GM23338 (cell line): Measurements from ENCODE around the gene CCDC68. TPM values are rescaled to one million over a fixed set of nuclear protein-coding genes. Genes with fewer than 3 reads are reported as not detected.

ENCODE experiments used
- ATAC-seq: fragments of 200-7000 bp; cut with Tn5 transposase; 3 replicates; pipeline ENCODE4 v1.9.1; 2020
- DNase-seq: peaks from one replicate; pipeline ENCODE4 v3.0.0-alpha.2; 2015; ENCODE audit warnings: low spot score
- H2AFZ ChIP-seq: fragments of 200-600 bp; sonication (generic); 2 replicates; pipeline ENCODE4 v1.8.0; 2016; ENCODE audit warnings: antibody characterized with exemption, mild to moderate bottlenecking, moderate library complexity
- H3F3A ChIP-seq: fragments of 200-600 bp; sonication (generic); replicated peaks from 2 replicates; pipeline ENCODE4 v1.8.0; 2017; ENCODE audit warnings: antibody characterized with exemption, mixed run types, low read depth
- H3K27ac ChIP-seq: fragments of 200-600 bp; sonication (generic); 2 replicates; pipeline ENCODE4 v1.6.1; 2016; ENCODE audit warnings: low read depth
- H3K27me3 ChIP-seq: fragments of 200-600 bp; sonication (generic); 2 replicates; pipeline ENCODE4 v1.8.0; 2016; ENCODE audit warnings: mild to moderate bottlenecking, mixed run types, moderate library complexity; ENCODE audit not compliant: insufficient read depth
- H3K36me3 ChIP-seq: fragments of 200-600 bp; sonication (generic); 2 replicates; pipeline ENCODE4 v1.8.0; 2016; ENCODE audit warnings: mild to moderate bottlenecking; ENCODE audit not compliant: insufficient read depth
- H3K4me1 ChIP-seq: fragments of 200-600 bp; sonication (generic); 2 replicates; pipeline ENCODE4 v1.8.0; 2016; ENCODE audit warnings: mild to moderate bottlenecking, moderate library complexity; ENCODE audit not compliant: insufficient read depth
- H3K4me2 ChIP-seq: fragments of 200-600 bp; sonication (generic); 2 replicates; pipeline ENCODE4 v1.7.1; 2017; ENCODE audit warnings: mixed run types
- H3K4me3 ChIP-seq: fragments of 200-600 bp; sonication (generic); 2 replicates; pipeline ENCODE4 v1.6.1; 2016; ENCODE audit warnings: mixed run types
- H3K79me2 ChIP-seq: fragments of 200-600 bp; sonication (generic); replicated peaks from 2 replicates; pipeline ENCODE4 v1.8.0; 2017; ENCODE audit warnings: mild to moderate bottlenecking; ENCODE audit not compliant: insufficient read depth
- H3K9me2 ChIP-seq: fragments of 200-600 bp; sonication (generic); 2 replicates; pipeline ENCODE4 v1.8.0; 2017; ENCODE audit not compliant: insufficient read depth
- H4K20me1 ChIP-seq: fragments of 200-600 bp; sonication (generic); replicated peaks from 2 replicates; pipeline ENCODE4 v1.8.0; 2017; ENCODE audit warnings: mild to moderate bottlenecking; ENCODE audit not compliant: insufficient read depth
- H3K27ac Mint-ChIP-seq: 2 replicates; pipeline ENCODE4 v1.8.0; 2020; ENCODE audit warnings: inconsistent platforms, mild to moderate bottlenecking, moderate library complexity, mixed read lengths
- H3K27me3 Mint-ChIP-seq: 3 replicates; pipeline ENCODE4 v1.8.0; 2022; ENCODE audit warnings: low read depth, mild to moderate bottlenecking, moderate library complexity, mixed read lengths, inconsistent platforms; ENCODE audit not compliant: insufficient read depth, poor library complexity
- H3K36me3 Mint-ChIP-seq: 3 replicates; pipeline ENCODE4 v1.8.0; 2021; ENCODE audit warnings: low read depth, mild to moderate bottlenecking, inconsistent platforms, moderate library complexity, mixed read lengths
- H3K4me1 Mint-ChIP-seq: 3 replicates; pipeline ENCODE4 v1.8.0; 2020; ENCODE audit warnings: mild to moderate bottlenecking, inconsistent platforms, mixed read lengths
- H3K4me3 Mint-ChIP-seq: 3 replicates; pipeline ENCODE4 v1.8.0; 2021; ENCODE audit warnings: moderate library complexity, mild to moderate bottlenecking, inconsistent platforms, mixed read lengths
- H3K9me3 Mint-ChIP-seq: 3 replicates; pipeline ENCODE4 v1.8.0; 2020; ENCODE audit warnings: moderate library complexity, mild to moderate bottlenecking, inconsistent platforms, mixed read lengths
- CREB1 ChIP-seq: fragments of 250-450 bp; sonication (Bioruptor Pico); IDR thresholded peaks from 2 replicates; pipeline ENCODE4 v1.5.0; 2020; ENCODE audit warnings: low read depth, mild to moderate bottlenecking, moderate library complexity
- JUNB ChIP-seq: IDR thresholded peaks from one replicate; pipeline ENCODE4 v1.6.1; 2016; ENCODE audit warnings: antibody characterized with exemption; ENCODE audit not compliant: unreplicated experiment
- NANOG ChIP-seq: IDR thresholded peaks from 2 replicates; pipeline ENCODE4 v1.6.1; 2016; ENCODE audit warnings: antibody characterized with exemption, borderline replicate concordance
- POLR2AphosphoS5 ChIP-seq: IDR thresholded peaks from 2 replicates; pipeline ENCODE4 v1.6.1; 2016; ENCODE audit warnings: antibody characterized with exemption, low read depth
- REST ChIP-seq: IDR thresholded peaks from one replicate; pipeline ENCODE4 v1.6.1; 2018; ENCODE audit warnings: antibody characterized with exemption; ENCODE audit not compliant: unreplicated experiment
- ZNF114 ChIP-seq: fragments of 250-450 bp; sonication (Bioruptor Pico); IDR thresholded peaks from 2 replicates; pipeline ENCODE4 v1.5.0; 2020; ENCODE audit warnings: mild to moderate bottlenecking, moderate library complexity
- ZNF331 ChIP-seq: fragments of 250-450 bp; sonication (Bioruptor Pico); IDR thresholded peaks from 2 replicates; pipeline ENCODE4 v1.5.0; 2020; ENCODE audit warnings: low read depth, mild to moderate bottlenecking, moderate library complexity
- ZNF462 ChIP-seq: fragments of 250-450 bp; sonication (Bioruptor Pico); IDR thresholded peaks from 2 replicates; pipeline ENCODE4 v1.5.0; 2020; ENCODE audit warnings: mild to moderate bottlenecking, moderate library complexity
- polyA plus RNA-seq: library from polyadenylated mRNA; unstranded; fragments of >200 nt; fragmentation: Nextera tagmentation; extraction: Ambion mirVana; gene quantifications from 2 replicates; pipeline ENCODE4 v1.2.1, GENCODE V29; 2016
- total RNA-seq: library from RNA; depleted of rRNA; stranded (reverse); fragments of >200 nt; shearing (Covaris generic); gene quantifications from 2 replicates; pipeline ENCODE4 v1.2.3, GENCODE V29; 2014
- TF ChIP-seq, protein P1 (sequence below): IDR thresholded peaks from 2 replicates; pipeline ENCODE4 v1.6.1; 2016; ENCODE audit warnings: antibody characterized with exemption
- TF ChIP-seq, protein P2 (sequence below), 2 experiments: fragments of 200-600 bp in 1 of 2; sonication (generic) in 1 of 2; conservative IDR thresholded peaks; 2 replicates each; pipeline versions ENCODE4 v1.5.1 to v1.6.1; 2016 to 2017; ENCODE audit warnings: antibody characterized with exemption in 2 of 2, low read depth in 2 of 2, mild to moderate bottlenecking in 2 of 2, moderate library complexity in 1 of 2

CCDC68 gene
- total and polyA plus RNA-seq, 2 experiments from 2014 or later: 1.6 to 3.7 TPM

DNA sequence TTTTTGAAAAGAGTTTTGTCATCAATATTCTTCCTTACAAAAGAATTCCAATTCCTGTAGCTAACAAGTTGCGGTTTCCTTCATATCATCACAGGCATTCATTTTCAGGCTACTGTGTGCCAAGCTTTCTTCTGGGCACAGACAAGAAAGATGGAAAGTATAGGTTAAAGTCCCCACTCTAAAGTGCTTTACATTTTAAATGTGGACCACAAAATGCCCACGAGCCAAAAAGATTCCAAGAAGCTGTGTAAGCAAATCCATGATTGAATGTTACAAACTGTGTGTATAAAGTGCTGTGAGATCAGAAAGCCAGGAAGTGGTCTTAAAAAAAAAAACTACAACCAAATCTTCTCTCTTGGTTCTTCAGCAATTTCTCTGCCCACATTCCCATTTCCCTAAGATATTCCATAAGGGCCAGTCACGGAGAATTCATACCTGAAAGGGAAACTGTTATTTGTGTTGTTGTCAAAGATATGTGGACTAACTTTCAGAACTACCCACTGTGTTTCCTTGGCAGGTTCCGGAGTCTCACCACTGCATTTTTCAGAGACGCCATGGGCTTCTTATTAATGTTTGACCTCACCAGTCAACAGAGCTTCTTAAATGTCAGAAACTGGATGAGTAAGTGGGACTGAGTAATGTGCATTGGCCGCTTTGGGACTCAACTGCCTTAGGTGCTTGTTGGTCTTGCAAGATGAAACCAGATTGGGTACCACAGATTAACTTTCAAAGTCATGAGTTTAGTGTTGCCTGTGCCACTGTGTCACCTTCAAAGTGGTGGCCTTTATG, 75.3 kb downstream of the CCDC68 start:
- Histone ChIP-seq H3K9me2 (peaks cover 7% of the 10 kb centered on the region; the same call in 1 of the 2 replicates), H4K20me1 (no peaks in the 10 kb centered on the region), H3F3A (no peaks in the 10 kb centered on the region), H3K4me2 (no peak overlapping the region), H3K79me2 (no peaks in the 10 kb centered on the region), H3K27me3 (no peaks in the 10 kb centered on the region), H3K27ac (no peak overlapping the region), H3K4me1 (no peaks in the 10 kb centered on the region), H3K36me3 (no peaks in the 10 kb centered on the region), H2AFZ (no peak overlapping the region), H3K4me3 (no peak overlapping the region)
- TF ChIP-seq NANOG: no peak
- TF ChIP-seq REST: no peak
- TF ChIP-seq, protein P1, sequence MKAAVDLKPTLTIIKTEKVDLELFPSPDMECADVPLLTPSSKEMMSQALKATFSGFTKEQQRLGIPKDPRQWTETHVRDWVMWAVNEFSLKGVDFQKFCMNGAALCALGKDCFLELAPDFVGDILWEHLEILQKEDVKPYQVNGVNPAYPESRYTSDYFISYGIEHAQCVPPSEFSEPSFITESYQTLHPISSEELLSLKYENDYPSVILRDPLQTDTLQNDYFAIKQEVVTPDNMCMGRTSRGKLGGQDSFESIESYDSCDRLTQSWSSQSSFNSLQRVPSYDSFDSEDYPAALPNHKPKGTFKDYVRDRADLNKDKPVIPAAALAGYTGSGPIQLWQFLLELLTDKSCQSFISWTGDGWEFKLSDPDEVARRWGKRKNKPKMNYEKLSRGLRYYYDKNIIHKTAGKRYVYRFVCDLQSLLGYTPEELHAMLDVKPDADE: no peak
- no peak for TF ChIP-seq ZNF331 (CRISPR knock-in tag)
- no peak for TF ChIP-seq ZNF462
- TF ChIP-seq CREB1 (CRISPR knock-in tag): no peak
- TF ChIP-seq POLR2AphosphoS5: no peak
- TF ChIP-seq JUNB: no peak
- TF ChIP-seq ZNF114: no peak
- TF ChIP-seq, protein P2, sequence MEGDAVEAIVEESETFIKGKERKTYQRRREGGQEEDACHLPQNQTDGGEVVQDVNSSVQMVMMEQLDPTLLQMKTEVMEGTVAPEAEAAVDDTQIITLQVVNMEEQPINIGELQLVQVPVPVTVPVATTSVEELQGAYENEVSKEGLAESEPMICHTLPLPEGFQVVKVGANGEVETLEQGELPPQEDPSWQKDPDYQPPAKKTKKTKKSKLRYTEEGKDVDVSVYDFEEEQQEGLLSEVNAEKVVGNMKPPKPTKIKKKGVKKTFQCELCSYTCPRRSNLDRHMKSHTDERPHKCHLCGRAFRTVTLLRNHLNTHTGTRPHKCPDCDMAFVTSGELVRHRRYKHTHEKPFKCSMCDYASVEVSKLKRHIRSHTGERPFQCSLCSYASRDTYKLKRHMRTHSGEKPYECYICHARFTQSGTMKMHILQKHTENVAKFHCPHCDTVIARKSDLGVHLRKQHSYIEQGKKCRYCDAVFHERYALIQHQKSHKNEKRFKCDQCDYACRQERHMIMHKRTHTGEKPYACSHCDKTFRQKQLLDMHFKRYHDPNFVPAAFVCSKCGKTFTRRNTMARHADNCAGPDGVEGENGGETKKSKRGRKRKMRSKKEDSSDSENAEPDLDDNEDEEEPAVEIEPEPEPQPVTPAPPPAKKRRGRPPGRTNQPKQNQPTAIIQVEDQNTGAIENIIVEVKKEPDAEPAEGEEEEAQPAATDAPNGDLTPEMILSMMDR (conservative IDR thresholded peaks at IDR 0.05; ENCODE audit: low read depth in 2 of 2): no peak
- DNase-seq (no peak), ATAC-seq (no peak)
- Mint-ChIP-seq H3K4me1 (peaks cover 5% of the 10 kb centered on the region; the same call in 1 of the 3 replicates), H3K36me3 (no peaks in the 10 kb centered on the region), H3K27me3 (peaks cover 3% of the 10 kb centered on the region), H3K4me3 (no peak overlapping the region), H3K27ac (no peak overlapping the region), H3K9me3 (no peaks in the 10 kb centered on the region)
